Measurements from ENCODE around the gene ZNF275. TPM values are rescaled to one million over a fixed set of nuclear protein-coding genes. Genes with fewer than 3 reads are reported as not detected.

The ZNF275 gene
- total and polyA plus RNA-seq, 2 of the 8 experiments (the other 6 are each of a cell fraction or from before 2014, with no cell fraction given) = 8.2 to 9.1 TPM

GRCh38 chrX:153317996-153318722, 15.8 kb upstream of the ZNF275 start (continued):
- TF ChIP-seq CEBPB (IDR thresholded peaks at IDR 0.05; ENCODE audit: low read depth, low read length) = no peak
- no peak for TF ChIP-seq CHD1 (IDR thresholded peaks at IDR 0.05; ENCODE audit: low read depth, low read length)
- no peak for TF ChIP-seq NRF1 (IDR thresholded peaks at IDR 0.05; ENCODE audit: low read depth, low read length)
- TF ChIP-seq SP2 (IDR thresholded peaks at IDR 0.05; ENCODE audit: low read length) = no peak
- no peak for TF ChIP-seq MAFK (IDR thresholded peaks at IDR 0.05; ENCODE audit: low read depth, low read length)

Measured in H1 (cell line).